ENCODE data around the gene DRC1. TPM values are rescaled to one million over a fixed set of nuclear protein-coding genes. Genes with fewer than 3 reads are reported as not detected.

The DRC1 gene
- polyA plus RNA-seq, 1 of the 3 experiments (the other 2 are of a cell fraction) = 0.18 TPM

GRCh38 chr2:26456440-26457250 lies 54.9 kb downstream of the DRC1 start:
- POLR2A ChIA-PET = no interaction called here
- Histone ChIP-seq H4K20me1 (ENCODE audit: insufficient read depth) (no peaks in the 10 kb centered on the region), H3F3A (replicated peaks; ENCODE audit: insufficient read depth) (no peaks in the 10 kb centered on the region), H3K9me2 (no peaks in the 10 kb centered on the region), H3K4me1 (ENCODE audit: control insufficient read depth in 1 of 2, insufficient read depth in 2 of 2, low read depth in 1 of 2, low read length in 1 of 2) (no peaks in the 10 kb centered on the region; a peak in 1 of 4 replicates), H3K79me2 (ENCODE audit: insufficient read depth) (no peaks in the 10 kb centered on the region), H3K4me3 (ENCODE audit: low read depth in 2 of 2, low read length in 1 of 2) (no peak overlapping the region), H3K9me3 (no peaks in the 10 kb centered on the region), H3K9ac (no peak overlapping the region), H3K27ac (ENCODE audit: low read depth in 2 of 2, low read length in 1 of 2) (no peak overlapping the region), H3K36me3 (replicated peaks in 1 of 2; ENCODE audit: control insufficient read depth in 1 of 2, insufficient read depth in 2 of 2, low read length in 1 of 2) (no peaks in the 10 kb centered on the region), H3K27me3 (ENCODE audit: insufficient read depth) (peaks cover 10% of the 10 kb centered on the region), H3K4me2 (no peak overlapping the region), H2AFZ (ENCODE audit: low read depth) (no peak overlapping the region)
- WGBS (ENCODE audit: low lambda C conversion rate) = 85% methylated on average over 9 of the region's 10 CpGs
- TF ChIP-seq MAX (IDR thresholded peaks at IDR 0.05; ENCODE audit: low read depth) = no peak
- no peak for TF ChIP-seq RFX5 (IDR thresholded peaks at IDR 0.05; ENCODE audit: low read length)
- no peak for TF ChIP-seq MEF2A (IDR thresholded peaks at IDR 0.05; ENCODE audit: borderline replicate concordance, low read depth)
- TF ChIP-seq YY1 (IDR thresholded peaks at IDR 0.05; ENCODE audit: low read depth) = no peak
- no peak for TF ChIP-seq EP300 (IDR thresholded peaks at IDR 0.05; ENCODE audit: borderline replicate concordance in 1 of 2, low read depth in 1 of 2, low read length in 1 of 2)
- no peak for TF ChIP-seq USF2 (IDR thresholded peaks at IDR 0.05; ENCODE audit: borderline replicate concordance, low read depth, low read length)
- no peak for TF ChIP-seq MXI1 (IDR thresholded peaks at IDR 0.05; ENCODE audit: low read depth, low read length)
- no peak for TF ChIP-seq POLR2AphosphoS5 (IDR thresholded peaks at IDR 0.05; ENCODE audit: low read depth, low read length)
- TF ChIP-seq, protein P1, sequence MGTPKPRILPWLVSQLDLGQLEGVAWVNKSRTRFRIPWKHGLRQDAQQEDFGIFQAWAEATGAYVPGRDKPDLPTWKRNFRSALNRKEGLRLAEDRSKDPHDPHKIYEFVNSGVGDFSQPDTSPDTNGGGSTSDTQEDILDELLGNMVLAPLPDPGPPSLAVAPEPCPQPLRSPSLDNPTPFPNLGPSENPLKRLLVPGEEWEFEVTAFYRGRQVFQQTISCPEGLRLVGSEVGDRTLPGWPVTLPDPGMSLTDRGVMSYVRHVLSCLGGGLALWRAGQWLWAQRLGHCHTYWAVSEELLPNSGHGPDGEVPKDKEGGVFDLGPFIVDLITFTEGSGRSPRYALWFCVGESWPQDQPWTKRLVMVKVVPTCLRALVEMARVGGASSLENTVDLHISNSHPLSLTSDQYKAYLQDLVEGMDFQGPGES (IDR thresholded peaks at IDR 0.05; ENCODE audit: low read depth, low read length) = no peak
- no peak for TF ChIP-seq TCF12 (IDR thresholded peaks at IDR 0.05)
- no peak for TF ChIP-seq REST (IDR thresholded peaks at IDR 0.05; ENCODE audit: low read depth, low read length)
- no peak for TF ChIP-seq TEAD4 (IDR thresholded peaks at IDR 0.05; ENCODE audit: borderline replicate concordance, insufficient read depth)
- no peak for TF ChIP-seq RCOR1 (IDR thresholded peaks at IDR 0.05; ENCODE audit: low read length)
- no peak for TF ChIP-seq FOXJ3 (CRISPR knock-in tag; IDR thresholded peaks at IDR 0.05)
- TF ChIP-seq, protein P2, sequence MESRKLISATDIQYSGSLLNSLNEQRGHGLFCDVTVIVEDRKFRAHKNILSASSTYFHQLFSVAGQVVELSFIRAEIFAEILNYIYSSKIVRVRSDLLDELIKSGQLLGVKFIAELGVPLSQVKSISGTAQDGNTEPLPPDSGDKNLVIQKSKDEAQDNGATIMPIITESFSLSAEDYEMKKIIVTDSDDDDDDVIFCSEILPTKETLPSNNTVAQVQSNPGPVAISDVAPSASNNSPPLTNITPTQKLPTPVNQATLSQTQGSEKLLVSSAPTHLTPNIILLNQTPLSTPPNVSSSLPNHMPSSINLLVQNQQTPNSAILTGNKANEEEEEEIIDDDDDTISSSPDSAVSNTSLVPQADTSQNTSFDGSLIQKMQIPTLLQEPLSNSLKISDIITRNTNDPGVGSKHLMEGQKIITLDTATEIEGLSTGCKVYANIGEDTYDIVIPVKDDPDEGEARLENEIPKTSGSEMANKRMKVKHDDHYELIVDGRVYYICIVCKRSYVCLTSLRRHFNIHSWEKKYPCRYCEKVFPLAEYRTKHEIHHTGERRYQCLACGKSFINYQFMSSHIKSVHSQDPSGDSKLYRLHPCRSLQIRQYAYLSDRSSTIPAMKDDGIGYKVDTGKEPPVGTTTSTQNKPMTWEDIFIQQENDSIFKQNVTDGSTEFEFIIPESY (IDR thresholded peaks at IDR 0.05; ENCODE audit: borderline replicate concordance, low read depth) = no peak
- CTCF ChIA-PET = interaction anchor here (0.9 to 1.5 kb wide), 3 partner anchors 12 to 110 kb away, joined by 3 to 5 read pairs (median 4); partner anchors contain the start of gene ADGRF3
- no peak for DNase-seq

Data from SK-N-SH (cell line).